A549 (cell line): Measurements from ENCODE around the gene TGOLN2. TPM values are rescaled to one million over a fixed set of nuclear protein-coding genes. Genes with fewer than 3 reads are reported as not detected.

Experiments
- ATAC-seq, 2 experiments: fragments of 200-7000 bp in 1 of 2; fragments of >200 bp in 1 of 2; cut with Nextera tagmentation in 1 of 2; cut with Tn5 transposase in 1 of 2; 3 replicates each; pipeline versions ENCODE4 v1.8.0 to v1.9.1; 2018 to 2020; ENCODE audit warnings: mild to moderate bottlenecking in 1 of 2, moderate library complexity in 1 of 2
- CTCF ChIA-PET: fragments of 300-600 bp; sonication (Branson Sonifier 250); formaldehyde crosslinking; extraction: SDS; loops from one replicate; lab custom pipeline; 2021; ENCODE audit warnings: antibody characterized with exemption, inconsistent platforms; lab: Yijun Ruan, JAX
- POLR2A ChIA-PET: fragments of 350-600 bp; formaldehyde crosslinking; extraction: SDS; loops from one replicate; lab custom pipeline; 2021; ENCODE audit warnings: antibody characterized with exemption, inconsistent platforms; lab: Yijun Ruan, JAX
- DNase-seq, 2 experiments: peaks; one replicate each; pipeline versions ENCODE4 v3.0.0 to v3.0.0-alpha.2; 2011 to 2016; ENCODE audit warnings: low read depth in 1 of 2, low spot score in 1 of 2
- FAIRE-seq: peaks from 2 replicates; lab custom pipeline; 2011; peaks lifted over from hg19 to GRCh38; lab: Jason Lieb, UNC
- H3K27ac ChIP-seq, 2 experiments: fragments of >200 bp; sonication (Bioruptor Twin); formaldehyde crosslinking; 3 replicates each; pipeline ENCODE4 v1.5.1; 2016 to 2017
- H3K4me1 ChIP-seq: fragments of >200 bp; sonication (Bioruptor Twin); formaldehyde crosslinking; 3 replicates; pipeline ENCODE4 v1.6.1; 2016
- H3K4me2 ChIP-seq: fragments of >200 bp; sonication (Bioruptor Twin); formaldehyde crosslinking; 3 replicates; pipeline ENCODE4 v1.6.1; 2016
- H3K4me3 ChIP-seq: fragments of >200 bp; sonication (Bioruptor Twin); formaldehyde crosslinking; 3 replicates; pipeline ENCODE4 v1.5.1; 2016
- H3K9me3 ChIP-seq: fragments of >200 bp; sonication (Bioruptor Twin); formaldehyde crosslinking; 3 replicates; pipeline ENCODE4 v1.6.1; 2016
- BCL3 ChIP-seq: fragments of >200 bp; sonication (Bioruptor Twin); formaldehyde crosslinking; IDR thresholded peaks from 3 replicates; pipeline ENCODE4 v1.6.1; 2016
- BHLHE40 ChIP-seq: IDR thresholded peaks from 2 replicates; pipeline ENCODE4 v1.6.1; 2012; ENCODE audit warnings: low read depth, low read length, inconsistent platforms
- CBX8 ChIP-seq: fragments of 200-600 bp; sonication (generic); IDR thresholded peaks from 2 replicates; pipeline ENCODE4 v1.6.1; 2016
- CHD2 ChIP-seq: fragments of 150-350 bp; IDR thresholded peaks from 2 replicates; pipeline ENCODE4 v1.6.1; 2014; ENCODE audit warnings: low read length; ENCODE audit not compliant: partially characterized antibody
- CTCF ChIP-seq: fragments of >200 bp; sonication (Bioruptor Twin); formaldehyde crosslinking; IDR thresholded peaks from 3 replicates; pipeline ENCODE4 v1.5.1; 2016
- E2F6 ChIP-seq: IDR thresholded peaks from 2 replicates; pipeline ENCODE4 v1.6.1; 2012; ENCODE audit warnings: low read depth, borderline replicate concordance
- ELK1 ChIP-seq: fragments of 150-350 bp; IDR thresholded peaks from 2 replicates; pipeline ENCODE4 v1.6.1; 2014; ENCODE audit warnings: low read depth, mild to moderate bottlenecking, low read length
- GATA3 ChIP-seq: IDR thresholded peaks from 2 replicates; pipeline ENCODE4 v1.6.1; 2012; ENCODE audit warnings: borderline replicate concordance
- HES2 ChIP-seq: fragments of >200 bp; sonication (Bioruptor Twin); formaldehyde crosslinking; IDR thresholded peaks from 2 replicates; pipeline ENCODE4 v1.6.1; 2016
- HOXA7 ChIP-seq: fragments of 250-450 bp; sonication (Bioruptor Pico); IDR thresholded peaks from 2 replicates; pipeline ENCODE4 v1.5.0; 2020; ENCODE audit warnings: mild to moderate bottlenecking, moderate library complexity
- JUN ChIP-seq, 2 experiments: fragments of >200 bp; sonication (Bioruptor Twin); formaldehyde crosslinking; IDR thresholded peaks; 2 replicates in 1 of 2; 3 replicates in 1 of 2; pipeline ENCODE4 v1.6.1; 2016 to 2017
- MAZ ChIP-seq: fragments of 150-350 bp; IDR thresholded peaks from 2 replicates; pipeline ENCODE4 v1.6.1; 2014; ENCODE audit warnings: antibody characterized with exemption, low read depth, low read length, borderline replicate concordance
- MYC ChIP-seq: IDR thresholded peaks from 2 replicates; pipeline ENCODE4 v1.6.1; 2012; ENCODE audit warnings: mild to moderate bottlenecking, inconsistent platforms, low read length, improper control_type of control experiment, borderline replicate concordance
- NFE2L2 ChIP-seq: fragments of 150-350 bp; conservative IDR thresholded peaks from 2 replicates; pipeline ENCODE4 v1.6.1; 2014; ENCODE audit warnings: low read length
- NR3C1 ChIP-seq: fragments of >200 bp; sonication (Bioruptor Twin); formaldehyde crosslinking; IDR thresholded peaks from 3 replicates; pipeline ENCODE4 v1.6.1; 2017
- RFX5 ChIP-seq: fragments of 450-650 bp; IDR thresholded peaks from 2 replicates; pipeline ENCODE4 v1.7.1; 2014; ENCODE audit warnings: antibody characterized with exemption, mild to moderate bottlenecking, moderate library complexity
- SREBF2 ChIP-seq: fragments of 450-650 bp; IDR thresholded peaks from 2 replicates; pipeline ENCODE4 v1.6.1; 2014; ENCODE audit warnings: mild to moderate bottlenecking, moderate library complexity
- TFCP2L1 ChIP-seq: fragments of 250-450 bp; sonication (Bioruptor Pico); IDR thresholded peaks from 2 replicates; pipeline ENCODE4 v1.5.0; 2021; ENCODE audit warnings: mild to moderate bottlenecking
- ZC3H11A ChIP-seq: fragments of 450-650 bp; IDR thresholded peaks from 2 replicates; pipeline ENCODE4 v1.6.1; 2014; ENCODE audit warnings: antibody characterized with exemption, mild to moderate bottlenecking
- ZFP36 ChIP-seq: fragments of 450-650 bp; IDR thresholded peaks from 2 replicates; pipeline ENCODE4 v1.6.1; 2014; ENCODE audit warnings: borderline replicate concordance; ENCODE audit not compliant: partially characterized antibody
- WGBS: methylation state at CpG from one replicate; pipeline ENCODE4 v1.1.6; 2017; ENCODE audit errors: missing lambda C conversion rate; 5-methylcytosine and 5-hydroxymethylcytosine counted together
- polyA plus RNA-seq, 4 experiments: library from polyadenylated mRNA; depleted of rRNA in 3 of 4; stranded (reverse); fragments of >200 nt; fragmentation: RNase III in 1 of 4; extraction: RNeasy Plus Mini Kit Qiagen cat#74134 plus additional on column Dnase treatment in 1 of 4; gene quantifications; 2 replicates in 3 of 4; 3 replicates in 1 of 4; pipeline ENCODE4 v1.2.3, GENCODE V29; 2011 to 2017

The TGOLN2 gene
- polyA plus RNA-seq, 2 of the 4 experiments (the other 2 are of a cell fraction), result 97.1 to 177 TPM

GRCh38 chr2:85326406-85327159 is 1.2 kb downstream of the TGOLN2 start:
- ATAC-seq, result no peak
- no peak for FAIRE-seq

GRCh38 chr2:85325466-85325811 is 2.4 kb downstream of the TGOLN2 start:
- ChIA-PET POLR2A (no interaction called here), CTCF (interaction anchor here (0.5 to 7.1 kb wide), 2 partner anchors 26 to 303 kb away, joined by 3 to 48 read pairs; no protein-coding TSS in a partner anchor)
- peaks cover 33% of the 10 kb centered on the region for H3K4me1 ChIP-seq
- peak overlapping the region; percentile 96 for H3K4me2 ChIP-seq
- FAIRE-seq (no peak), ATAC-seq (no peak), DNase-seq (no peak)
- 0 out of 6 replicates have a peak overlapping the region, but pooled peaks of 1 of the 2 experiments have one; percentile 18 for H3K27ac ChIP-seq
- no peaks in the 10 kb centered on the region for H3K9me3 ChIP-seq
- 79% methylated on average over 9 of the region's 9 CpGs for WGBS
- H3K4me3 ChIP-seq, result peak overlapping the region; percentile 65; the same call in 2 of the 3 replicates
- no peak for TF ChIP-seq GATA3
- TF ChIP-seq E2F6, result no peak
- no peak for TF ChIP-seq CBX8
- no peak for TF ChIP-seq RFX5
- no peak for TF ChIP-seq CHD2
- TF ChIP-seq CTCF, result no peak
- no peak for TF ChIP-seq NFE2L2
- TF ChIP-seq JUN (IDR thresholded peaks at IDR 0.05), result no peak
- no peak for TF ChIP-seq TFCP2L1 (CRISPR knock-in tag)
- TF ChIP-seq ZFP36, result no peak
- no peak for TF ChIP-seq NR3C1
- TF ChIP-seq HES2, result no peak
- TF ChIP-seq SREBF2, result no peak
- TF ChIP-seq ZC3H11A, result no peak
- no peak for TF ChIP-seq MAZ
- no peak for TF ChIP-seq BHLHE40
- TF ChIP-seq ELK1, result no peak
- TF ChIP-seq MYC, result no peak
- TF ChIP-seq BCL3, result no peak

More at GRCh38 chr2:85326406-85327159, 1.2 kb downstream of the TGOLN2 start:
- H3K27ac ChIP-seq, result peak overlapping the region; percentile 90 to 95; a peak in 5 of 6 replicates
- 61% methylated on average over 32 of the region's 32 CpGs for WGBS
- H3K4me1 ChIP-seq, result peaks cover 33% of the 10 kb centered on the region
- no peak for TF ChIP-seq HOXA7 (CRISPR knock-in tag)
- CTCF ChIA-PET, result interaction anchor here (0.8 to 2.3 kb wide), 4 partner anchors 14 to 500 kb away, joined by 3 to 9 read pairs (median 4); no protein-coding TSS in a partner anchor
- peak overlapping the region; percentile 65 for H3K4me3 ChIP-seq
- H3K4me2 ChIP-seq, result peak overlapping the region; percentile 96
- DNase-seq, result no peak
- POLR2A ChIA-PET, result interaction anchor here (1.3 to 2.0 kb wide), 7 partner anchors 8 to 273 kb away, joined by 5 to 31 read pairs (median 6); partner anchors contain the start of genes ELMOD3, MAT2A and RETSAT
- no peaks in the 10 kb centered on the region for H3K9me3 ChIP-seq
